ENCODE measurements around the gene IFITM1. TPM values are rescaled to one million over a fixed set of nuclear protein-coding genes. Genes with fewer than 3 reads are reported as not detected.

The IFITM1 gene
- total and polyA plus RNA-seq, 2 of the 4 experiments (the other 2 are of a cell fraction), result 24.2 to 68.9 TPM

DNA sequence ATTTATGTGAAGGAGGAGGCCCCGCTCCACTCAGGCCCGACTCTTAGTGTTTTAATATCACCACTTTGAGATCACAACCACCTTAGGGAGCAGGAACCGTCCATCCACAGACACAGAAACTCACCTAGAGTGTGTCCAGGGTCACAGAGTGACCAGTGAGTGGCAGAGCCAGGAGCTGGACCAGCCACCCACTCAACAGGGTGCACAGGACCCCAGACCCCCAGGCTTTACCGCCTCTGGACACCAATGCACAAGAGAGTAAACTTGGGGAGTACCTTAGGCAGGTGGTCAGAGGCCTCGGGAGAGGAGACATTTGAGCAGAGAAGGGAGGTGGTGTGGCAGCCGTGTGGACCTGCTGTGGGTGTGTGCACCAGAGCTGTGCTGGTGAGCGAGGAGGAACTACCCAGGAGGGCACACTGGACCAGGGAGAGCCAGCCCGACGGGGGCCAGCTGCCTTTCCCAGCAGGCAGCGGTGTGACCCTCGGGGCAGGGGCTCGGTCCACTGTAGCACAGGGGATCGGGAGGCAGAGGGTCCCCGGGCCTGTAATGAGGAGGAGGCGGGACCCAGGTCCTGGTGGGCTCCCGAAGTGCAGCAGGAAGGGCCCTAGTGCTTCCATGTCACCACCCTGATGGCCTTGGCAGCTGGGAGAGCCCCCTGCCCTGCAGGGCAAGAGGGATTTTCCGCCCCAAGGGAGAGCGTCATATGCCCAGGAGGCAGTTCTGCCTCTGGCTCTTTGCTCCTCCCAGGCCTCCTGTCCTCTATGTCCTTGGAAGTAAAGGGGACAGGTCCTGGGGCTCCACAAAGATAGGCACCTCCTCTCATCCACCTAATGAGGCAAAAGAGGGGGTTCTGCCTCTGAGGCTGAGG lies 43.2 kb upstream of the IFITM1 start:
- H3K4me3 ChIP-seq (ENCODE audit: insufficient read depth, low read depth, low read length), result no peak overlapping the region

More for the DNA sequence above, 43.2 kb upstream of the IFITM1 start:
- no peak overlapping the region for H2BK15ac ChIP-seq (ENCODE audit: low read depth, low read length)
- H2BK5ac ChIP-seq (ENCODE audit: low read depth, low read length, poor library complexity, severe bottlenecking), result no peak overlapping the region
- H3K4me1 ChIP-seq (ENCODE audit: control insufficient read depth, insufficient read depth, low read length), result no peaks in the 10 kb centered on the region
- WGBS, 2 experiments (ENCODE audit: extremely low coverage in 2 of 2, insufficient read length in 1 of 2), result 67% methylated on average over 3 of the region's 18 CpGs; no CpG with 5 or more reads in 1 of the 2 experiments
- peak overlapping the region; percentile 11 for H2AK9ac ChIP-seq (replicated peaks; ENCODE audit: low read depth, low read length, poor library complexity)
- H3K79me1 ChIP-seq (ENCODE audit: low read depth in 1 of 2, low read length in 2 of 2), result no peaks in the 10 kb centered on the region
- no peaks in the 10 kb centered on the region for H4K20me1 ChIP-seq (ENCODE audit: insufficient read depth, low read length)
- peaks cover 42% of the 10 kb centered on the region for H3K27me3 ChIP-seq (ENCODE audit: control insufficient read depth, insufficient read depth, low read length)
- in situ Hi-C loops (cut with MboI; ENCODE audit: low sequenced_read_pairs) (no loop called here), dilution Hi-C loops (cut with HindIII; ENCODE audit: low sequenced_read_pairs, unreplicated experiment) (no loop called here), intact Hi-C loops (cut with micrococcal nuclease) (no loop called here)
- TF ChIP-seq, protein P1, sequence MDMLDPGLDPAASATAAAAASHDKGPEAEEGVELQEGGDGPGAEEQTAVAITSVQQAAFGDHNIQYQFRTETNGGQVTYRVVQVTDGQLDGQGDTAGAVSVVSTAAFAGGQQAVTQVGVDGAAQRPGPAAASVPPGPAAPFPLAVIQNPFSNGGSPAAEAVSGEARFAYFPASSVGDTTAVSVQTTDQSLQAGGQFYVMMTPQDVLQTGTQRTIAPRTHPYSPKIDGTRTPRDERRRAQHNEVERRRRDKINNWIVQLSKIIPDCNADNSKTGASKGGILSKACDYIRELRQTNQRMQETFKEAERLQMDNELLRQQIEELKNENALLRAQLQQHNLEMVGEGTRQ (IDR thresholded peaks at IDR 0.05; ENCODE audit: low read depth, low read length), result no peak
- no peak for TF ChIP-seq RAD21 (IDR thresholded peaks at IDR 0.05; ENCODE audit: low read length)
- no peak for TF ChIP-seq SMC3 (IDR thresholded peaks at IDR 0.05; ENCODE audit: low read depth, low read length)
- TF ChIP-seq BHLHE40 (IDR thresholded peaks at IDR 0.05; ENCODE audit: low read depth, low read length), result no peak
- no peak for TF ChIP-seq POLR2A (IDR thresholded peaks at IDR 0.05; ENCODE audit: low read depth, low read length)
- TF ChIP-seq RCOR1 (IDR thresholded peaks at IDR 0.05; ENCODE audit: insufficient replicate concordance, low read length), result no peak
- no peak for TF ChIP-seq CTCF (conservative IDR thresholded peaks at IDR 0.05; ENCODE audit: low read depth, low read length)
- no peak for TF ChIP-seq NFE2L2 (IDR thresholded peaks at IDR 0.05; ENCODE audit: low read depth, low read length)
- no peak for TF ChIP-seq CEBPB (IDR thresholded peaks at IDR 0.05; ENCODE audit: low read depth, low read length)
- H3K14ac ChIP-seq (replicated peaks; ENCODE audit: low read depth, low read length), result no peak overlapping the region
- no peak overlapping the region for H2BK120ac ChIP-seq (ENCODE audit: low read depth, low read length)
- DNase-seq (no peak), ATAC-seq (ENCODE audit: low read depth) (no peak)
- no peak overlapping the region for H4K5ac ChIP-seq (ENCODE audit: low read depth, low read length)
- H3K9me3 ChIP-seq (ENCODE audit: control insufficient read depth, insufficient read depth, low read length), result 0 out of 2 replicates have a peak, but pooled peaks cover 2% of the 10 kb centered on the region
- no peak overlapping the region for H3K18ac ChIP-seq (ENCODE audit: low read depth, low read length)
- no peak overlapping the region for H3K4ac ChIP-seq (ENCODE audit: low read depth, low read length)
- no peak overlapping the region for H2BK20ac ChIP-seq (ENCODE audit: low read depth, low read length)
- ChIA-PET POLR2A (ENCODE audit: unreplicated experiment) (no interaction called here), CTCF (interaction anchor here (0.6 kb wide), 1 partner anchor 70 kb away, joined by 3 read pairs; no protein-coding TSS in a partner anchor)
- no peak overlapping the region for H4K8ac ChIP-seq (ENCODE audit: low read depth in 2 of 2, low read length in 2 of 2)
- BruUV-seq (replicated peaks), result no TSS peak
- H3K9me1 ChIP-seq (ENCODE audit: insufficient read depth, low read length), result no peaks in the 10 kb centered on the region
- H3K36me3 ChIP-seq (ENCODE audit: control insufficient read depth, insufficient read depth, low read length), result no peaks in the 10 kb centered on the region
- H3K27ac ChIP-seq (ENCODE audit: insufficient read depth, low read length), result no peak overlapping the region
- H4K91ac ChIP-seq (ENCODE audit: insufficient read depth, low read depth, low read length), result no peak overlapping the region
- H3K9ac ChIP-seq (ENCODE audit: low read depth, low read length), result no peak overlapping the region
- no peak overlapping the region for H2AFZ ChIP-seq (replicated peaks; ENCODE audit: low read length, poor library complexity)
- no peak overlapping the region for H3K4me2 ChIP-seq (ENCODE audit: low read depth, low read length)
- no peak overlapping the region for H3K56ac ChIP-seq (ENCODE audit: extremely low read depth, insufficient read depth, low read length)
- H3K23ac ChIP-seq (ENCODE audit: low read depth, low read length), result no peak overlapping the region
- no peak overlapping the region for H2AK5ac ChIP-seq (ENCODE audit: low read depth, low read length)

All from IMR-90 (cell line).